Fibroblast of skin of right quadriceps (primary cell): ENCODE measurements around the gene RAB20.

Experiments
- DNase-seq: peaks from one replicate; pipeline ENCODE4 v3.0.0-alpha.2; 2013

RAB20 gene

GRCh38 chr13:110486061-110486715, 75.3 kb downstream of the RAB20 start:
- no peak for DNase-seq

- peak; percentile 57 for DNase-seq
Measured at GRCh38 chr13:110485604-110486003, 75.9 kb downstream of the RAB20 start.

GRCh38 chr13:110484290-110485048, 77.1 kb downstream of the RAB20 start:
- DNase-seq = no peak

GRCh38 chr13:110483386-110483968, 78.0 kb downstream of the RAB20 start:
- DNase-seq = no peak

GRCh38 chr13:110480161-110480560, 81.4 kb downstream of the RAB20 start:
- DNase-seq = no peak

- DNase-seq = no peak
Measured at GRCh38 chr13:110479648-110480047, 81.9 kb downstream of the RAB20 start.

- no peak for DNase-seq
Measured at GRCh38 chr13:110479215-110479545, 82.3 kb downstream of the RAB20 start.

- no peak for DNase-seq
Measured at GRCh38 chr13:110478405-110479214, 82.9 kb downstream of the RAB20 start.

- no peak for DNase-seq
Measured at GRCh38 chr13:110477706-110478245, 83.7 kb downstream of the RAB20 start.

- no peak for DNase-seq
Measured at GRCh38 chr13:110476220-110476617, 85.3 kb downstream of the RAB20 start.

- no peak for DNase-seq
Measured at GRCh38 chr13:110475550-110476219, 85.8 kb downstream of the RAB20 start.

GRCh38 chr13:110475117-110475516, 86.4 kb downstream of the RAB20 start:
- DNase-seq = no peak

GRCh38 chr13:110474713-110475112, 86.8 kb downstream of the RAB20 start:
- DNase-seq = no peak
